ENCODE measurements around the gene GHDC. TPM values are rescaled to one million over a fixed set of nuclear protein-coding genes. Genes with fewer than 3 reads are reported as not detected.
A peak's percentile ranks its signal among the peaks of the same experiment; 100 is the strongest.

GHDC gene
- total RNA-seq, 5 donors from 2014 or later (not counting 1 experiment from before 2014, with no cell fraction given), result 15.8 to 26.2 (median 22.5) TPM

DNA sequence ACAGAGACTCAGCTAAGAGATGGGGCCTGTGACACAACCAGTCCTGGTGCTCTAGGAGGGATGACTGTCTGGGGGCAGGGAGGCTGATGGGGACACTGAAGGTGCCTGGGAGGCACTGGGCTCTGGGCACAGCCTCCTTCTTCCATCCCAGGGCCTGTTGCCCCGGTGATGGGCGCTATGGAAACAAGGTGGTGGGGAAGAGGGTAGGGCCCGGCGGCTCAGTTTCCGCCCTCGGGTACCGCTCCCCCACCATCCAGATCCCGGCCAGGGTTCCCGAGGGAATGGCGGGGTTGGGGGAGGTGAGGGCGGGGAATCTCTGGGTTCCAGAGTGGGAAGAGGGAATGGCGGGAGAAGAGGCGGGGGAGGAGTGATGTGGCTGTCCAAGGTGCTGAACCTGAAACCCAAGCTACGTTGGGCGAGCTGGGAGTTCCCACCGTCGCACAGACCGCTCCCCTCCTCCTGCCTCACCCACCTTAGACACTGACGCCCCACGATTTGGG, 14.3 kb downstream of the GHDC start:
- WGBS (ENCODE audit: insufficient coverage), result no CpG with 5 or more reads among the region's 20 CpGs
- H3K4me1 ChIP-seq (ENCODE audit: control insufficient read depth in 1 of 2, extremely low read depth in 1 of 2, insufficient read depth in 2 of 2, low read length in 2 of 2), result peaks cover 4 to 53% of the 10 kb centered on the region in 2 experiments
- H3K27ac ChIP-seq (ENCODE audit: low read length), result no peak overlapping the region
- Mint-ChIP-seq H3K27ac (no peak overlapping the region), H3K4me3 (peak overlapping the region; percentile 44 to 84 (median 58)), H3K36me3 (no peaks in the 10 kb centered on the region), H3K27me3 (peaks cover 11 to 20% of the 10 kb centered on the region in 2 donors), H3K9me3 (no peaks in the 10 kb centered on the region), H3K4me1 (peaks cover 39 to 60% (median 40%) of the 10 kb centered on the region in 3 donors)
- DNase-seq (peak in 6 of 35 experiments; percentile 13 to 55 (median 22)), ATAC-seq (replicated peaks in 1 of 4) (no peak)
- H3K9me3 ChIP-seq, result no peaks in the 10 kb centered on the region
- CTCF ChIA-PET, result interaction anchor here in 1 of 2 donors (1.3 to 1.4 kb wide), 2 partner anchors 14 to 16 kb away, joined by 3 read pairs; partner anchors contain the start of gene GHDC
- no peaks in the 10 kb centered on the region for H3K36me3 ChIP-seq (ENCODE audit: control insufficient read depth in 2 of 2, extremely low read depth in 1 of 2, insufficient read depth in 1 of 2, low read length in 1 of 2)
- H3K27me3 ChIP-seq (replicated peaks in 1 of 2; ENCODE audit: control insufficient read depth in 2 of 2, extremely low read depth in 1 of 2, insufficient read depth in 2 of 2, low read length in 1 of 2), result peaks cover 0 to 36% of the 10 kb centered on the region in 2 experiments
- peak overlapping the region in 1 of 2 donors; percentile 56 for H3K4me3 ChIP-seq (ENCODE audit: control insufficient read depth in 1 of 2, extremely low read depth in 1 of 2, low read length in 1 of 2)
- POLR2A ChIA-PET, result interaction anchor here in 1 of 2 donors (0.6 kb wide), 1 partner anchor 20 kb away, joined by 6 read pairs; no protein-coding TSS in a partner anchor

DNA sequence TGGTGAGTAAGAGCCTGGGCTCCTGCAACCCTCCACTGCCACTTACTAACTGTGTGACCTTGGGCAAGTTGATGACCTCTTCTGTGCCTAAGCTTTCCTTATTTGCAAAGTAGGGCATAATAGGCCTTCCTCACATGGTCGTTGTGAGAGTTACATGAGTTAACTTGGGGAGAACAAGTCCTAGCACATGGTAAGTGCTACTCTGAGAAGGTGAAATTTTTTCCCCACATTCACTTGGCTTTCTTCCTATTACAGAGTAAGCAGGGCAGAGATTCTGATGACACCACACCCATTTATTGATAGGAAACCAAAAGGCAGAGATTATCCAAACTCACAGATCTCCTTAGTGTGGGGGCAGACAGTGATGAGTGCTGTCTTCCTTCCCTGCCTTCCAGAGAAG, 15.0 kb downstream of the GHDC start:
- DNase-seq (no peak), ATAC-seq (replicated peaks in 1 of 4) (no peak)
- Mint-ChIP-seq H3K36me3 (no peaks in the 10 kb centered on the region), H3K4me3 (peak overlapping the region; percentile 44 to 84 (median 58)), H3K27me3 (peaks cover 11 to 20% of the 10 kb centered on the region in 2 donors), H3K4me1 (peaks cover 34 to 54% (median 34%) of the 10 kb centered on the region in 3 donors), H3K27ac (no peak overlapping the region), H3K9me3 (no peaks in the 10 kb centered on the region)
- peaks cover 0 to 39% of the 10 kb centered on the region in 2 experiments for H3K27me3 ChIP-seq (replicated peaks in 1 of 2; ENCODE audit: control insufficient read depth in 2 of 2, extremely low read depth in 1 of 2, insufficient read depth in 2 of 2, low read length in 1 of 2)
- no peak overlapping the region for H3K27ac ChIP-seq (ENCODE audit: low read length)
- no peaks in the 10 kb centered on the region for H3K36me3 ChIP-seq (ENCODE audit: control insufficient read depth in 2 of 2, extremely low read depth in 1 of 2, insufficient read depth in 1 of 2, low read length in 1 of 2)
- no peak overlapping the region for H3K4me3 ChIP-seq (ENCODE audit: control insufficient read depth in 1 of 2, extremely low read depth in 1 of 2, low read length in 1 of 2)
- peaks cover 0 to 46% of the 10 kb centered on the region in 2 experiments for H3K4me1 ChIP-seq (ENCODE audit: control insufficient read depth in 1 of 2, extremely low read depth in 1 of 2, insufficient read depth in 2 of 2, low read length in 2 of 2)
- POLR2A ChIA-PET, result no interaction called here
- no CpG with 5 or more reads among the region's 1 CpG for WGBS (ENCODE audit: insufficient coverage)
- CTCF ChIA-PET, result interaction anchor here in 1 of 2 donors (1.4 kb wide), 1 partner anchor 16 kb away, joined by 3 read pairs; no protein-coding TSS in a partner anchor
- no peaks in the 10 kb centered on the region for H3K9me3 ChIP-seq

DNA sequence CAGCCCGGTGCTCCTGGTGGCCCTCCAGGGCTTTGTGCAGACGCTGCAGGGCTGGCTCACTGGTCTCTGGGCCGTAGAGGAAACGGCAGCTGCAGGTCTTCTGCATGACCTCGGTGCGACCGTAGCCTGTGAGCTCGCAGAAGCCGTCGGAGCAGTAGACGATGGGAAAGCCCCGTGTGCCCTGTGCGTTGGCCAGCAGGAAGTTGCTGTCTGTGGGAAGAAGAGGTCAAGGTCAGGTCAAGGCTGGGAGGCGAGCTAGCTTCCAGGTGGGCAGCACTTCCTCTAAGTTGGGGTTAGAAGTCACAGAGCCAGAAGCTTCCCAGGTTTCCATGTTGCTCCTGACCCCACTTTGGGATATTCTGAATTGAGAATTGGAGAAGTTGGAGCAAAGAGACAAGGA, 15.5 kb downstream of the GHDC start:
- WGBS (ENCODE audit: insufficient coverage), result 11% methylated on average over 14 of the region's 14 CpGs
- Mint-ChIP-seq H3K27ac (no peak overlapping the region), H3K4me3 (no peak overlapping the region), H3K4me1 (peaks cover 32 to 51% (median 32%) of the 10 kb centered on the region in 3 donors), H3K36me3 (no peaks in the 10 kb centered on the region), H3K9me3 (no peaks in the 10 kb centered on the region), H3K27me3 (peaks cover 11 to 20% of the 10 kb centered on the region in 2 donors)
- Histone ChIP-seq H3K4me1 (ENCODE audit: control insufficient read depth in 1 of 2, extremely low read depth in 1 of 2, insufficient read depth in 2 of 2, low read length in 2 of 2) (peaks cover 0 to 44% of the 10 kb centered on the region in 2 experiments), H3K27me3 (replicated peaks in 1 of 2; ENCODE audit: control insufficient read depth in 2 of 2, extremely low read depth in 1 of 2, insufficient read depth in 2 of 2, low read length in 1 of 2) (peaks cover 0 to 39% of the 10 kb centered on the region in 2 experiments), H3K36me3 (ENCODE audit: control insufficient read depth in 2 of 2, extremely low read depth in 1 of 2, insufficient read depth in 1 of 2, low read length in 1 of 2) (no peaks in the 10 kb centered on the region), H3K4me3 (ENCODE audit: control insufficient read depth in 1 of 2, extremely low read depth in 1 of 2, low read length in 1 of 2) (no peak overlapping the region), H3K9me3 (no peaks in the 10 kb centered on the region), H3K27ac (ENCODE audit: low read length) (no peak overlapping the region)
- POLR2A ChIA-PET, result interaction anchor here in 1 of 2 donors (0.6 kb wide), 1 partner anchor 133 kb away, joined by 4 read pairs; no protein-coding TSS in a partner anchor
- no peak for ATAC-seq (replicated peaks in 1 of 4)
- CTCF ChIA-PET, result interaction anchor here in 1 of 2 donors (1.4 kb wide), 1 partner anchor 15 kb away, joined by 3 read pairs; no protein-coding TSS in a partner anchor
- DNase-seq, result peak in 2 of 35 experiments; percentile 5 to 50

DNA sequence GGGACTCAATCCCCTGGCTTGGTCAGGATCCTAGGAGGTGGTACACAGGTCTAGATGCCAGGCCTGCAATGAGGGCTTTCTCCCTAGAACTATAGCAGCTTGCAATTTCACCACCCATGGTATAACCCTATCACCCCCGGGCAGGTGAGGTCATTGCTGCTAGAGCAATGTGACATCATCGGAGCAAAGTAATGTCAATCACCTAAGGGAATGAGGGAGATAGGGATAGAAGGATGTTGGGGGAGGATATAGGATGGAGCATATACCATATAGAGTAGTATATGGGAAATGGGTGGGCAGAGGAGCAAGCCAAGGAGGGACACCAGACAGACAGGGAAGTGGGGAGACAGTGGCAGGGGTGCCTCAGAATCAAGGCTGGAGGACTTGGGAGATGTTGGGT, 16.6 kb downstream of the GHDC start:
- H3K36me3 Mint-ChIP-seq, result no peaks in the 10 kb centered on the region
- peaks cover 11 to 20% of the 10 kb centered on the region in 2 donors for H3K27me3 Mint-ChIP-seq
- Histone ChIP-seq H3K27ac (ENCODE audit: low read length) (no peak overlapping the region), H3K4me1 (ENCODE audit: control insufficient read depth in 1 of 2, extremely low read depth in 1 of 2, insufficient read depth in 2 of 2, low read length in 2 of 2) (peaks cover 0 to 33% of the 10 kb centered on the region in 2 experiments), H3K4me3 (ENCODE audit: control insufficient read depth in 1 of 2, extremely low read depth in 1 of 2, low read length in 1 of 2) (no peak overlapping the region), H3K27me3 (replicated peaks in 1 of 2; ENCODE audit: control insufficient read depth in 2 of 2, extremely low read depth in 1 of 2, insufficient read depth in 2 of 2, low read length in 1 of 2) (peaks cover 0 to 39% of the 10 kb centered on the region in 2 experiments), H3K36me3 (ENCODE audit: control insufficient read depth in 2 of 2, extremely low read depth in 1 of 2, insufficient read depth in 1 of 2, low read length in 1 of 2) (no peaks in the 10 kb centered on the region), H3K9me3 (no peaks in the 10 kb centered on the region)
- no peak for ATAC-seq (replicated peaks in 1 of 4)
- H3K4me3 Mint-ChIP-seq, result no peak overlapping the region
- CTCF ChIA-PET, result interaction anchor here in 1 of 2 donors (0.5 kb wide), 1 partner anchor 1732 kb away, joined by 3 read pairs; no protein-coding TSS in a partner anchor
- no CpG with 5 or more reads among the region's 2 CpGs for WGBS (ENCODE audit: insufficient coverage)
- peaks cover 22 to 40% (median 23%) of the 10 kb centered on the region in 3 donors for H3K4me1 Mint-ChIP-seq
- no peak overlapping the region for H3K27ac Mint-ChIP-seq
- POLR2A ChIA-PET, result no interaction called here
- H3K9me3 Mint-ChIP-seq, result no peaks in the 10 kb centered on the region
- no peak for DNase-seq

DNA sequence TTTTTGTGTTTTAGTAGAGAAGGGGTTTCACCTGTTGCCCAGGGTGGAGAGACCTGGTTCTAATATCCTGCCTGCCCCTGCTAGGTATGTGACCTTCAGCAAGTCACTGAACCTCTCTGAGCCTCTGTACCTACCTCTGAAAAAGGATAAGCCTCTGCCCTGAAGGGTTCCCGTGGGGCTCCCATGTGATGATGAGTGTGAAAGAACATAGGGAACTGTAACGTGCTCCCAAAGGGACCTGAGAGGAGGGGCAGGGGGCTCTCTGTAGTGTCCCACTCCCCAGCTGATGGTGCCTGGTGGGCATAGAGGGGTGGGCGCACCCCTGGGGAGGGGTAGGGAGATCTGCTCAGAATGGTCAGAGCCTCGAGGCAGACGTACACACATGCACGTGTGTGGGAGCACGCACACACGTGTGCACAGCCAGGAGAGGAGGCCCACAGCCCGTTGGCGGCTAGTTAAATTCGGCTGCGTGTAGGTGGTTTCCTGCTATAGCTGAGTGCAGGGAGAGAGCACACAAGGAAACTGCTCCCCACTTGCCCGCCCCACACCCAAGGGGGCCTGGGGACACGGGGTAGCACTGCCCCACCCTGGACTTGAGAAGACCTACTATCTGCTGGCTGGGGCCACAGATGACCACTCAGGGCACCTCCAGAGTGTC, 20.0 kb downstream of the GHDC start:
- POLR2A ChIA-PET, result no interaction called here
- Histone ChIP-seq H3K36me3 (ENCODE audit: control insufficient read depth in 2 of 2, extremely low read depth in 1 of 2, insufficient read depth in 1 of 2, low read length in 1 of 2) (no peaks in the 10 kb centered on the region), H3K9me3 (no peaks in the 10 kb centered on the region), H3K4me3 (ENCODE audit: control insufficient read depth in 1 of 2, extremely low read depth in 1 of 2, low read length in 1 of 2) (no peak overlapping the region), H3K27ac (ENCODE audit: low read length) (no peak overlapping the region), H3K4me1 (ENCODE audit: control insufficient read depth in 1 of 2, extremely low read depth in 1 of 2, insufficient read depth in 2 of 2, low read length in 2 of 2) (peaks cover 0 to 11% of the 10 kb centered on the region in 2 experiments), H3K27me3 (replicated peaks in 1 of 2; ENCODE audit: control insufficient read depth in 2 of 2, extremely low read depth in 1 of 2, insufficient read depth in 2 of 2, low read length in 1 of 2) (peaks cover 0 to 22% of the 10 kb centered on the region in 2 experiments)
- ATAC-seq (replicated peaks in 1 of 4) (no peak), DNase-seq (no peak)
- no peak overlapping the region for H3K27ac Mint-ChIP-seq
- no peak overlapping the region for H3K4me3 Mint-ChIP-seq
- 49% methylated on average over 10 of the region's 14 CpGs for WGBS (ENCODE audit: insufficient coverage)
- H3K4me1 Mint-ChIP-seq, result peaks cover 6 to 20% (median 13%) of the 10 kb centered on the region in 3 donors
- H3K9me3 Mint-ChIP-seq, result no peaks in the 10 kb centered on the region
- peaks cover 4 to 10% of the 10 kb centered on the region in 2 donors for H3K27me3 Mint-ChIP-seq
- no peaks in the 10 kb centered on the region for H3K36me3 Mint-ChIP-seq
- CTCF ChIA-PET, result no interaction called here

DNA sequence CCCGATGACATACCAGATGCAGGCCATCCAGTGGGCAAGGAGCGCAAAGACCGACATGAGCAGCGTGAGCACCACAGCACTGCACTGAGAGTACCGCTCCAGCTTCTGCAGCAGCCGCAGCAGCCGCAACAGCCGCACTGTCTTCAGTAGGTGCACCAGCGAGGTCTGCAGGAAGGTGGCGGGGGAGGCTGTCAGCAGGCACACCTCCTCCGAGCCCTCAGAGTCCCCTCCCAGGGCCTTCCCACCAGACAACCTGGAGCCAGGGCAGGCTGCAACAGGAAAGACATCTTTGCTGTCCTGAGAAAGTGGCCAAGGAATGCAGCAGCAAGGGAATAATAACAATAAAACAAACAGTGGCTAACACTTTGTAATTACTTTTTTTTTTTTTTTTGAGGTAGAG, 22.5 kb downstream of the GHDC start:
- WGBS (ENCODE audit: insufficient coverage), result 86% methylated on average over 11 of the region's 11 CpGs
- Histone ChIP-seq H3K4me3 (ENCODE audit: control insufficient read depth in 1 of 2, extremely low read depth in 1 of 2, low read length in 1 of 2) (no peak overlapping the region), H3K27me3 (replicated peaks in 1 of 2; ENCODE audit: control insufficient read depth in 2 of 2, extremely low read depth in 1 of 2, insufficient read depth in 2 of 2, low read length in 1 of 2) (peaks cover 0 to 9% of the 10 kb centered on the region in 2 experiments), H3K4me1 (ENCODE audit: control insufficient read depth in 1 of 2, extremely low read depth in 1 of 2, insufficient read depth in 2 of 2, low read length in 2 of 2) (no peaks in the 10 kb centered on the region), H3K27ac (ENCODE audit: low read length) (no peak overlapping the region), H3K9me3 (no peaks in the 10 kb centered on the region), H3K36me3 (ENCODE audit: control insufficient read depth in 2 of 2, extremely low read depth in 1 of 2, insufficient read depth in 1 of 2, low read length in 1 of 2) (no peaks in the 10 kb centered on the region)
- ATAC-seq (replicated peaks in 1 of 4), result no peak
- Mint-ChIP-seq H3K9me3 (no peaks in the 10 kb centered on the region), H3K27ac (no peak overlapping the region), H3K27me3 (no peaks in the 10 kb centered on the region), H3K4me3 (no peak overlapping the region), H3K4me1 (peaks cover 0 to 12% (median 0%) of the 10 kb centered on the region in 3 donors), H3K36me3 (no peaks in the 10 kb centered on the region)
- ChIA-PET POLR2A (interaction anchor here in 1 of 2 donors (0.5 kb wide), 2 partner anchors 30 to 98 kb away, joined by 4 to 6 read pairs; no protein-coding TSS in a partner anchor), CTCF (interaction anchor here (0.6 to 0.7 kb wide), 3 partner anchors 138 to 1414 kb away, joined by 3 to 5 read pairs (median 4); partner anchors contain the start of gene ACLY (in 1 of the 2))
- DNase-seq, result no peak
